Measurements from ENCODE around the gene RALBP1.
A peak's percentile ranks its signal among the peaks of the same experiment; 100 is the strongest.
"Not testable (repeated sequence)": the region's sequence is repeated elsewhere in the genome, so short reads cannot be mapped to it uniquely, and the experiment has no call there.

Gene RALBP1

GRCh38 chr18:9454061-9454703 lies 21.1 kb upstream of the RALBP1 start:
- DNase-seq (ENCODE audit: low read depth in 2 of 2), result no peak

- no peak for DNase-seq (ENCODE audit: low read depth in 2 of 2)
Observed at GRCh38 chr18:9455718-9456511, 19.4 kb upstream of the RALBP1 start.

- no peak for DNase-seq (ENCODE audit: low read depth in 2 of 2)
Observed at GRCh38 chr18:9466127-9466526, 9.2 kb upstream of the RALBP1 start.

- no peak for DNase-seq (ENCODE audit: low read depth in 2 of 2)
Observed at GRCh38 chr18:9466846-9467245, 8.5 kb upstream of the RALBP1 start.

- DNase-seq (ENCODE audit: low read depth in 2 of 2), result no peak
Observed at GRCh38 chr18:9468998-9469397, 6.3 kb upstream of the RALBP1 start.

- DNase-seq (ENCODE audit: low read depth in 2 of 2), result no peak
Observed at GRCh38 chr18:9469685-9470084, 5.6 kb upstream of the RALBP1 start.

- no peak for DNase-seq (ENCODE audit: low read depth in 2 of 2)
Observed at GRCh38 chr18:9474108-9474982, 968 bp upstream of the RALBP1 start.

GRCh38 chr18:9475643-9476591 lies 604 bp downstream of the RALBP1 start:
- DNase-seq (ENCODE audit: low read depth in 2 of 2), result peak; percentile 28 to 40

GRCh38 chr18:9476949-9477348 lies 1.6 kb downstream of the RALBP1 start:
- not testable (repeated sequence) for DNase-seq (ENCODE audit: low read depth in 2 of 2)

- no peak for DNase-seq (ENCODE audit: low read depth in 2 of 2)
Observed at GRCh38 chr18:9477509-9477908, 2.2 kb downstream of the RALBP1 start.

- no peak for DNase-seq (ENCODE audit: low read depth in 2 of 2)
Observed at GRCh38 chr18:9478545-9478944, 3.2 kb downstream of the RALBP1 start.

- no peak for DNase-seq (ENCODE audit: low read depth in 2 of 2)
Observed at GRCh38 chr18:9482790-9483189, 7.5 kb downstream of the RALBP1 start.

GRCh38 chr18:9483526-9483925 lies 8.2 kb downstream of the RALBP1 start:
- DNase-seq (ENCODE audit: low read depth in 2 of 2), result no peak

GRCh38 chr18:9484856-9485255 lies 9.5 kb downstream of the RALBP1 start:
- DNase-seq (ENCODE audit: low read depth in 2 of 2), result not testable (repeated sequence)

- DNase-seq (ENCODE audit: low read depth in 2 of 2), result no peak
Observed at GRCh38 chr18:9488538-9488937, 13.2 kb downstream of the RALBP1 start.

- no peak for DNase-seq (ENCODE audit: low read depth in 2 of 2)
Observed at GRCh38 chr18:9494778-9495331, 19.5 kb downstream of the RALBP1 start.

- DNase-seq (ENCODE audit: low read depth in 2 of 2), result no peak
Observed at GRCh38 chr18:9495465-9495864, 20.2 kb downstream of the RALBP1 start.

- no peak for DNase-seq (ENCODE audit: low read depth in 2 of 2)
Observed at GRCh38 chr18:9495916-9496705, 20.8 kb downstream of the RALBP1 start.

GRCh38 chr18:9506046-9506792 lies 30.9 kb downstream of the RALBP1 start:
- no peak for DNase-seq (ENCODE audit: low read depth in 2 of 2)

Measured in stimulated activated CD4-positive, alpha-beta T cell treated with anti-CD3 and anti-CD28 coated beads, Interleukin-15, amount 100 ng/mL, for 48 hours (primary cell).